HepG2 (cell line): ENCODE results near the gene ADCY9. TPM values are rescaled to one million over a fixed set of nuclear protein-coding genes. Genes with fewer than 3 reads are reported as not detected.

ENCODE experiments used
- ATAC-seq: fragments of 200-7000 bp; cut with Tn5 transposase; 3 replicates; pipeline ENCODE4 v1.9.1; 2020; ENCODE audit warnings: mild to moderate bottlenecking, moderate library complexity
- BruUV-seq: library from RNA; stranded (reverse); fragments of 400-500 nt; replicated peaks from 2 replicates; lab custom pipeline; 2021; lab: Mats Ljungman, UMichigan
- CTCF ChIA-PET: fragments of 300-600 bp; formaldehyde crosslinking; extraction: SDS; loops from one replicate; lab custom pipeline; 2021; ENCODE audit warnings: low total read pairs, inconsistent platforms, low intra/inter-chr PET ratio; lab: Yijun Ruan, JAX
- POLR2A ChIA-PET: fragments of 350-600 bp; sonication (Branson Sonifier 250); formaldehyde crosslinking; loops from one replicate; lab custom pipeline; 2020; ENCODE audit warnings: antibody characterized with exemption, inconsistent platforms; lab: Yijun Ruan, JAX
- DNase-seq: peaks from one replicate; pipeline ENCODE4 v3.0.0-alpha.2; 2015; ENCODE audit warnings: low spot score
- FAIRE-seq: peaks from 3 replicates; lab custom pipeline; 2011; peaks lifted over from hg19 to GRCh38; lab: Jason Lieb, UNC
- H2AFZ ChIP-seq: one replicate; pipeline ENCODE4 v1.6.1; 2011; ENCODE audit warnings: low read length, inconsistent platforms
- H3K27ac ChIP-seq: fragments of 300-600 bp; 3 replicates; pipeline ENCODE4 v1.8.0; 2011; ENCODE audit warnings: mixed run types, mild to moderate bottlenecking, mixed read lengths, low read length, inconsistent platforms; ENCODE audit not compliant: insufficient read depth; ENCODE audit errors: extremely low read length
- H3K27me3 ChIP-seq, 2 experiments: fragments of 200-600 bp in 1 of 2; 2 replicates in 1 of 2; 3 replicates in 1 of 2; pipeline versions ENCODE4 v1.6.0 to v1.8.0; 2011; ENCODE audit warnings: low read length in 2 of 2, mild to moderate bottlenecking in 2 of 2, moderate library complexity in 2 of 2, inconsistent platforms in 1 of 2; ENCODE audit not compliant: insufficient read depth in 2 of 2, control insufficient read depth in 1 of 2
- H3K36me3 ChIP-seq, 2 experiments: fragments of 200-600 bp in 1 of 2; replicated peaks in 1 of 2; 2 replicates in 1 of 2; 3 replicates in 1 of 2; pipeline versions ENCODE4 v1.5.1 to v1.8.0; 2011; ENCODE audit warnings: low read length in 2 of 2, inconsistent platforms in 1 of 2; ENCODE audit not compliant: insufficient read depth in 2 of 2, control insufficient read depth in 1 of 2
- H3K4me1 ChIP-seq: 2 replicates; pipeline ENCODE4 v1.5.1; 2012; ENCODE audit warnings: low read length, inconsistent platforms; ENCODE audit not compliant: insufficient read depth
- H3K4me2 ChIP-seq: 2 replicates; pipeline ENCODE4 v1.6.0; 2011; ENCODE audit warnings: low read depth, low read length, inconsistent platforms
- H3K4me3 ChIP-seq, 3 experiments: fragments of 200-600 bp in 1 of 3; sonication (generic), shearing (Covaris generic) in 1 of 3; replicated peaks in 1 of 3; 2 replicates each; pipeline ENCODE4 v1.5.1; 2011 to 2016; ENCODE audit warnings: low read length in 3 of 3, inconsistent platforms in 2 of 3, low read depth in 2 of 3, mild to moderate bottlenecking in 2 of 3, control low read depth in 1 of 3, mixed read lengths in 1 of 3; ENCODE audit not compliant: insufficient read depth in 1 of 3
- H3K79me2 ChIP-seq: one replicate; pipeline ENCODE4 v1.6.1; 2011; ENCODE audit warnings: low read length, inconsistent platforms; ENCODE audit not compliant: insufficient read depth
- H3K9ac ChIP-seq: 2 replicates; pipeline ENCODE4 v1.6.0; 2011; ENCODE audit warnings: mild to moderate bottlenecking, low read depth, low read length, inconsistent platforms; ENCODE audit not compliant: insufficient read depth
- H3K9me3 ChIP-seq: 2 replicates; pipeline ENCODE4 v1.5.1; 2012; ENCODE audit warnings: mild to moderate bottlenecking, low read length
- H4K20me1 ChIP-seq: 2 replicates; pipeline ENCODE4 v1.6.0; 2011; ENCODE audit warnings: inconsistent platforms, mild to moderate bottlenecking, low read length, moderate library complexity; ENCODE audit not compliant: insufficient read depth
- ATAD3A ChIP-seq: sonication (generic); formaldehyde crosslinking; IDR thresholded peaks from 2 replicates; pipeline ENCODE4 v1.4.0; 2020; ENCODE audit warnings: missing genetic modification reagents
- DNMT1 ChIP-seq: sonication (generic); formaldehyde crosslinking; IDR thresholded peaks from 2 replicates; pipeline ENCODE4 v1.5.1; 2020; ENCODE audit warnings: mild to moderate bottlenecking, missing genetic modification reagents
- HHEX ChIP-seq: IDR thresholded peaks from 2 replicates; pipeline ENCODE4 v1.6.1; 2016; ENCODE audit warnings: control low read depth
- LCORL ChIP-seq, 2 experiments: fragments of 450-650 bp in 1 of 2; sonication (generic) in 1 of 2; formaldehyde crosslinking in 1 of 2; IDR thresholded peaks; 2 replicates each; pipeline versions ENCODE4 v1.5.0 to v1.6.1; 2017 to 2020; ENCODE audit warnings: antibody characterized with exemption in 1 of 2, missing genetic modification reagents in 1 of 2
- REXO4 ChIP-seq: sonication (generic); formaldehyde crosslinking; IDR thresholded peaks from 2 replicates; pipeline ENCODE4 v1.8.0; 2022; ENCODE audit warnings: missing genetic modification reagents, mild to moderate bottlenecking, borderline replicate concordance
- YEATS4 ChIP-seq: sonication (generic); formaldehyde crosslinking; IDR thresholded peaks from 2 replicates; pipeline ENCODE4 v1.4.0; 2020; ENCODE audit warnings: missing genetic modification reagents, borderline replicate concordance
- WGBS: methylation state at CpG from one replicate; pipeline ENCODE4 v1.1.6; 2017; ENCODE audit warnings: low lambda C conversion rate; 5-methylcytosine and 5-hydroxymethylcytosine counted together
- in situ Hi-C: cut with HindIII; loops from 2 replicates; pipeline ENCODE4 v1.10.0; 2017; ENCODE audit warnings: low pct_unique_long_range_greater_than_20kb; ENCODE audit not compliant: extremely low pct_ligation_motif_present
- intact Hi-C: fragments of 100-400 bp; cut with micrococcal nuclease; formaldehyde crosslinking; loops from one replicate; pipeline ENCODE4 v1.10.0; 2022; ENCODE audit not compliant: unreplicated experiment
- polyA plus RNA-seq, 8 experiments: library from polyadenylated mRNA; depleted of rRNA in 3 of 8; stranded (reverse) in 7 of 8; unstranded in 1 of 8; fragments of >200 nt; fragmentation: Illumina TruSeq in 4 of 8; extraction: Trizol in 4 of 8; gene quantifications; 2 replicates each; pipeline versions ENCODE4 v1.2.1 to v1.2.3, GENCODE V29; 2011 to 2016; ENCODE audit warnings: low read depth in 4 of 8, missing spikeins in 1 of 8, mixed read lengths in 1 of 8; ENCODE audit not compliant: insufficient read depth in 1 of 8
- total RNA-seq, 5 experiments: library from RNA; depleted of rRNA; stranded (reverse); fragments of >200 nt; fragmentation: Illumina TruSeq; extraction: Trizol; gene quantifications; 2 replicates each; pipeline ENCODE4 v1.2.3, GENCODE V29; 2016; ENCODE audit warnings: low read depth in 1 of 5
- TF ChIP-seq, protein P1 (sequence below): sonication (generic); formaldehyde crosslinking; IDR thresholded peaks from 2 replicates; pipeline ENCODE4 v1.8.0; 2022; ENCODE audit warnings: missing genetic modification reagents, mild to moderate bottlenecking, moderate library complexity, borderline replicate concordance
- TF ChIP-seq, protein P2 (sequence below): sonication (generic); formaldehyde crosslinking; IDR thresholded peaks from 2 replicates; pipeline ENCODE4 v1.5.1; 2020; ENCODE audit warnings: missing genetic modification reagents, mild to moderate bottlenecking, borderline replicate concordance

ADCY9 gene
- total and polyA plus RNA-seq, 2 of the 13 experiments (the other 11 are each of a cell fraction or from before 2014, with no cell fraction given) = 11.2 to 13.9 TPM

DNA sequence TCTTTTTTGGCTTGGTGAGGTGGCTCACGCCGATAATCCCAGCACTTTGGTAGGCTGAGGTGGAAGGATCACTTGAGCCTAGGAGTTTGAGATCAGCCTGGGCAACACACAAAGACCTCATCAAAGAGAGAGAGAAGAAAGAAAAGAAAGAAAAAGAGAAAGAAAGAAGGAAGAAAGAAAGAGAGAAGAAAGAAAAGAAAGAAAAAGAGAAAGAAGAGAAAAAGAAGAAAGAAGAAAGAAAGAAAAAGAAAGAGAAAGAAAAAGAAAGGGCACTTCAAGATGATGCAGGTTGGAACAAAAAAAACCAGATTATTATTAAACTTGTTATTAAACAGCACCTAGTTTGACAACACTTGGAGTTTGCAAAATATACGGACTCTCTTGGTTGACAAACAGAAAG, 21.2 kb upstream of the ADCY9 start:
- intact Hi-C loops = no loop called here
- no peak overlapping the region for H3K4me3 ChIP-seq
- no peak overlapping the region for H2AFZ ChIP-seq
- H3K79me2 ChIP-seq = no peaks in the 10 kb centered on the region
- DNase-seq (no peak), FAIRE-seq (no peak), ATAC-seq (no peak)
- CTCF ChIA-PET = no interaction called here
- H3K9me3 ChIP-seq = no peaks in the 10 kb centered on the region
- H3K27me3 ChIP-seq = no peaks in the 10 kb centered on the region
- H3K4me2 ChIP-seq = no peak overlapping the region
- in situ Hi-C loops = no loop called here
- no peak overlapping the region for H3K27ac ChIP-seq
- H3K4me1 ChIP-seq = peaks cover 25% of the 10 kb centered on the region
- 72% methylated on average over 3 of the region's 3 CpGs for WGBS
- H3K9ac ChIP-seq = no peak overlapping the region
- BruUV-seq = no TSS peak
- POLR2A ChIA-PET = no interaction called here
- no peaks in the 10 kb centered on the region for H3K36me3 ChIP-seq
- no peaks in the 10 kb centered on the region for H4K20me1 ChIP-seq
- TF ChIP-seq ATAD3A (CRISPR knock-in tag) (no peak), YEATS4 (CRISPR knock-in tag) (no peak), DNMT1 (CRISPR knock-in tag) (no peak), LCORL (IDR thresholded peaks at IDR 0.05) (no peak), LCORL (CRISPR knock-in tag; IDR thresholded peaks at IDR 0.05) (no peak), HHEX (CRISPR knock-in tag) (no peak), REXO4 (CRISPR knock-in tag) (no peak)
- TF ChIP-seq, protein P1, sequence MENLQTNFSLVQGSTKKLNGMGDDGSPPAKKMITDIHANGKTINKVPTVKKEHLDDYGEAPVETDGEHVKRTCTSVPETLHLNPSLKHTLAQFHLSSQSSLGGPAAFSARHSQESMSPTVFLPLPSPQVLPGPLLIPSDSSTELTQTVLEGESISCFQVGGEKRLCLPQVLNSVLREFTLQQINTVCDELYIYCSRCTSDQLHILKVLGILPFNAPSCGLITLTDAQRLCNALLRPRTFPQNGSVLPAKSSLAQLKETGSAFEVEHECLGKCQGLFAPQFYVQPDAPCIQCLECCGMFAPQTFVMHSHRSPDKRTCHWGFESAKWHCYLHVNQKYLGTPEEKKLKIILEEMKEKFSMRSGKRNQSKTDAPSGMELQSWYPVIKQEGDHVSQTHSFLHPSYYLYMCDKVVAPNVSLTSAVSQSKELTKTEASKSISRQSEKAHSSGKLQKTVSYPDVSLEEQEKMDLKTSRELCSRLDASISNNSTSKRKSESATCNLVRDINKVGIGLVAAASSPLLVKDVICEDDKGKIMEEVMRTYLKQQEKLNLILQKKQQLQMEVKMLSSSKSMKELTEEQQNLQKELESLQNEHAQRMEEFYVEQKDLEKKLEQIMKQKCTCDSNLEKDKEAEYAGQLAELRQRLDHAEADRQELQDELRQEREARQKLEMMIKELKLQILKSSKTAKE (CRISPR knock-in tag) = no peak
- TF ChIP-seq, protein P2, sequence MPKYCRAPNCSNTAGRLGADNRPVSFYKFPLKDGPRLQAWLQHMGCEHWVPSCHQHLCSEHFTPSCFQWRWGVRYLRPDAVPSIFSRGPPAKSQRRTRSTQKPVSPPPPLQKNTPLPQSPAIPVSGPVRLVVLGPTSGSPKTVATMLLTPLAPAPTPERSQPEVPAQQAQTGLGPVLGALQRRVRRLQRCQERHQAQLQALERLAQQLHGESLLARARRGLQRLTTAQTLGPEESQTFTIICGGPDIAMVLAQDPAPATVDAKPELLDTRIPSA = no peak
